ENCODE results near the gene ID3.
A peak's percentile ranks its signal among the peaks of the same experiment; 100 is the strongest.

ID3 gene, protein sequence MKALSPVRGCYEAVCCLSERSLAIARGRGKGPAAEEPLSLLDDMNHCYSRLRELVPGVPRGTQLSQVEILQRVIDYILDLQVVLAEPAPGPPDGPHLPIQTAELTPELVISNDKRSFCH

DNA sequence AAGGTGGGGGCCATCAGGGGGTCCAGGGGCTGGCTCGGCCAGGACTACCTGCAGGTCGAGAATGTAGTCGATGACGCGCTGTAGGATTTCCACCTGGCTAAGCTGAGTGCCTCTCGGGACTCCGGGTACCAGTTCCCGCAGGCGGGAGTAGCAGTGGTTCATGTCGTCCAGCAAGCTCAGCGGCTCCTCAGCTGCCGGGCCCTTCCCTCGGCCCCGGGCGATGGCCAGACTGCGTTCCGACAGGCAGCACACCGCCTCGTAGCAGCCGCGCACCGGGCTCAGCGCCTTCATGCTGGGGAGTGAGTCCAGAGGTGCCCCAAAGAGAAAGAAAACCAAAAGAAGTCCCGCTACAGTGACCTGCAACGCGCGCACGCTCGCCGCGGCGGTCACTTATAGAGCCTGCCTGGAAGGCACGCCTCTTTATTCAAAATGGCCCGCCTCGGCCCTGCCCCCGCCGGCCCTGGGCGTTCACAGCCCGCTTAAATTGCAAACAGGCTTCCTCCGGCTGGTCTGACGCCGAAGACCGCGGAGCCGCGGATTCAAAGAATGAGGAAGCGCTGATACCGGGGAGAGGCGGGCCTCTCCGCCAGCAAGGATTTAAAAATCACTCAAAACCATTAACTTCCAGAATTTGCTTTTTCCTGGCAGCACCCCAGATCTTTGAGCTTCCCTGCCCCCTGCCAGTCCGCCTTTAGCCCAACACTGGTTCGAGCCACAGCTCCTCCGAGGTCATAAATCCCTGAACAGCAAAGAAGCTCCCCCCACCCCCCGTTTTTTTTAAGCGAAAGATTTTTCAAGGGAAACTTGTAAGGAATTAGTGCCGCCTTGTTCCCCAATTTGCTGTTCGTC, at the start of gene ID3:
TSS of gene ID3 (minus strand) at position 366 of the 849 bp plus-strand sequence. CDS start at position 291, 75 bp downstream.
- peak in 1 of 2 experiments; percentile 2 for DNase-seq

DNA sequence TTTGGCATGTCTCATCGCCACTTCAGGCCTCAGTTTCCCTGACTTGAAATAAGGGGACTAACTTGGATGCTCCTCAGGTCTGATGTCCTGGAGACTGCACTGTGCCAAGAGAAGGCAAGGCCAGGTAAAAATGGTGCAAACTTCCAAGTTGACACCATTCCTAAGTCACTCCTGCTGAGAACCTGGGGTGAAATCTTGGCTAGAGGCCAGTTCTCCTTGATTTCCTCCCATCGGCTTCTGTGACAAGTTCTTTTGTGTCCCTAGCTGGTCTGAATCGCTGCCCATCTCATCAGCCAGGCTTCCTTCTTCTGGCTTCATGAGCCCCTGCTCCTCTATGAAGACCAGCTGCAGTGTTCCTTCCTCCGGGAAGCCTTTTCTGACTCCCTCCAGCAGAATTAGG, 48.6 kb upstream of the ID3 start:
- no peak for DNase-seq

DNA sequence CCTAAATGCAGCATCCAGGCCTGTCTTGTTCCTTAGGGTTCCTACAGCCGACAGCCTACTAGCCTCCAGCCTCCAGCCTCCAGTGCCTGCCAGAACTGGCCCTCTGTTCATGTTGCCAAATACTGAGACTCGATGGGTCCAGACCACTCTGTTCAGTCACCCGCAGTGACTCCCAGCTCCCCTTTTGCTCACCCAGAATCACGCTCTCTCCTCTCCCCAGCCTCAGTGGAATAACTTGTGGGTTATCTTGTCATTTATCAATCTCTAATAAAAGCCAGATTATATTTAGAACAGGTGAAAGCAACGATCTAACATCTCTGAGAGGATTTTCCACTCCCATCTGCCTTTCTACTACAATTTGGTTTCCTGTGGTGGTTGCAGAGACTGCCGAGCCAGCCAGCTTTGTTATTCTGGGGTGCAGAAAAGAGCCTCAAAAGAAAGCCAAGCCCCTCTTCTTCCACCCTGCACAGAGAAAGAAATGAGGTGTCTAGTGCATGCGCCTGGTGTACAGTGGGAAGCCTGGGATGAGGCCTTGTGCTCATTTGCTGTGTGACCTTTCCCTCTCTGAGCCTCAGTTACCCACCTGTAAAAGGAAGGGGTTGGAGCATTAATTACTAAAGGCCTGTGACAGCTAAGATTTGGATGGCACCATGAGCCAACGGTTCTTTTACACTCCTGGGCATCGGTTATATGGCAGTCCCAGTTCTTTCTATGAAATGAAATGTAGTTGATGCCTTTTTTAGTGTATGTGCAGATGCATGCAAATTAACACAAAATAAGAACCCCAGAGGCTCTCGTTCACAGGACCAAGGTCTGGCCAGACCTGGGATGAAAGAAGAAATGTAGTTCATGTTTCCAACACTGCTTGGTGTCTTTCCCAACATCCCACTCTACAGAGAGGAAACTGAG, 42.9 kb upstream of the ID3 start:
- no peak for DNase-seq

DNA sequence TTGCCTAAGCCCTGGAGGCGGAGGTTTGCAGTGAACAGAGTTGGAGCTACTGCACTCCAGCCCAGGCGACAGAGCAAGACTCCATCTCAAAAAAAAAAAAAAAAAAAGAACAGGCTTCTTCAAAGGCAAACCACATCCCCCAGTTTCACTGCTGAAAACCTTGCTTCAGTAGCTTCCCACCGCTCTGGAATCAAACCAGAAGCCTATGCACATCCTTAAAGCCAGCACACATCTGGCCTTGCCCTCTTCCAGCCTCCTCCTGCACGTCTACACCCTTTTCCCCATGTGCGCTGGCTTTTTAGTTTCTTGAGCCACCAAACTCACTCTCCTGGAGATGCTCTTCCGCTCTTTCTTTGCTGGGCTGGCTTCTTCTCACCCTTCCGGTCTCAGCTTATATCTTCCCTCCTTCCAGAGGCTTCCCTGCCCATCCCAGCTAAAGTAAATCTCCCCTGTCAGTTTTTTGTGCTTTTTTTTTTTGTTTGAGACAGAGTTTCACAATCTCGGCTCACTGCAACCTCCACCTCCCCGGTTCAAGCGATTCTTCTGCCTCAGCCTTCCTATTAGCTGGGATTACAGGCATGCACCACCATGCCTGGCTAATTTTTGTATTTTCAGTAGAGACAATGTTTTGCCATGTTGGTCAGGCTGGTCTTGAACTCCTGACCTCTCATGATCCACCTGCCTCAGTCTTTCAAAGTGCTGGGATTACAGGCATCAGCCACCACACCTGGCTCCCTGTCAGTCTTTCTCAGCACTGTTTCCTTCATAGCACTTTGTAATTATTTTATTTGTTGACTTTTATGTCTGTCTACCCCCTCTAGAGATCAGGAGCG, 42.0 kb upstream of the ID3 start:
- no peak for DNase-seq

DNA sequence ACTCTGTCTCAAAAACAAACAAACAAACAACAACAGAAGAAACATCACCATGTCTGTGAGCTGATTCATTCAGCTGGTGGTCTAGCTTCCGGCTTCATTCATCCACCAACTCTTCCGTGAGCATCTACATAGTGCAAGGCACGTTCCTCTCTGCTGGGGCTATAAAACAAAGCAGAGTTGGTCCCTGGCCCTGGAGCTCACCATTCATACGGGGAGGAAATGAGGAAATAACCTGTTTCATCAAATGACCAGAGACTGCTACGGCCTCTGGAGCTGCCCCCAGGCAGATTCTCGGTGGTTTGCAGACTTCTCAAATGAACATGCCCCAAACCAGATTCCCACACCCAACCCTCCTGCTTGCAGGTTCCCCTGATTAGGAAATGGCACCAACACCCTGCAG, 41.0 kb upstream of the ID3 start:
- DNase-seq = no peak

DNA sequence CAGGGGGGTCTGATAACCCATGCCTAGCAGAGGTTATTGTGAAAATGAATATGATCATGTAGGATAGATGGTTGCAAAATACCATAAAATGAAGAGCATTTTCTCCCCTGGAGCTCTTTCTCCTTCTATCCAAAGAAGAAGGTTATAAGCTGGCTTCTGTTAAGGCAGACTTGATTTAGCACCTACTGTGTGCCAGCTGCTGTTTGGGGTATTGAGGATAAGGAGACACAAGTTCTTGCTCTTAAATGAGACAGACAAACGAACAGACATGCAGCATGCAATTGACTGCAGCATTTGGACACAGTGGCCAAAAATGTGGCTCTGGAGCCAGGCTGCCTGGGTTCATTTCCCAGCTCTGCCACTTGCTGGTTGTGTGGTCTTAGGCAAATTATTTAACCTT, 39.8 kb upstream of the ID3 start:
- no peak for DNase-seq

DNA sequence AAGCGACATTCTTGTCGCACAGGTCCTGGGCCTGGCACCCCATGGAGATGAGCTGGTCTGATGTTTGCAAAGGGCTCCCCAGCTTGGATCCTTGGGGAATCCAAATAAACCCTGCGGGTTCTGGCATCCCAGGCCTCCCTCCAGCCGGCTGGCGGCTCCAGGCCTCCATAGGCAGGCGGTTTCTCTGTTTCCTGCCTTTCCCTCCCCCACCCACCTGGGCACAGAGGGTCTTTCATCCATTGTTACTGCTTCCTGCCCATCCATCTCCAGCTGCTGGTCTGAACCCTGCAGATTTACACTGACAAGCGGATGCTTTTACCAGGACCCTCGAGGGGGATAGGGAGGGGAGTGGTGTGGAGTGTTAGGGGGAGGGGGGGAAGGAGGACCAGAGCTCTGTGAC, 39.1 kb upstream of the ID3 start:
- no peak for DNase-seq

DNA sequence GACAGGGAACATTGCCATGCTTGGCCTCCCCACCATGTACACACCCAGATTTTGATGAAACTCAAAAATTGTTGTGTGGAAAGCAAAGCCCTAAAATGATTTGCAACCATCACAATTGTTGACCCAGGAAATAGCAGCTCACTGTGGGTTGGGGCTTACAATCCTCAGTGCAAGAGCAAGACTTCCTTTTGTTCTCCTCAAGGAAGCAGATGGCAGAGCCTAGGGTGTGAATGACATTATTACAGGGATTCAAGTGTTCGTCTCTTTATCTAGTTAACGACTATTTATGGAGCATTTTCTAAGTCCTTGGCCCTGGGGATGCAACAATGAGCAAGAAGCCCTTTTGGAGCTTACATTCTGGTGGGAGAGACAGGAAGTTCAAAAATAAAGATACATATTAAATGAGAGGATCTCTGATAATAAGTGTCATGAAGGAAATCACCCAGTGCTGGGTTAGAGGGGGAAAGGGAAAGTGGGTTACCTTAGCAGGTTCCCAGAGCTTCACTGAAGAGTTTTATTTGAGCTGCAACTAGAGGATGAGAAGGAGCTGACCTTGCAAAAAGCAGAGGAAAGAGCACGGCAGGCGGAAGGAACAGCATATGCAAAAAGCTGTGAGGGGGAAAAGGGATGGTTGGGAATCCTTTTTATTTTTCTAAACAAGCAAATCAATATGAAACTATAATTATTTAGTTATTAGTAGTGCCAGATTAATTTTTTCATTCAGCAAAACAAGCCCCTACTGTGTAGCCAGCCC, 38.5 kb upstream of the ID3 start:
- no peak for DNase-seq

DNA sequence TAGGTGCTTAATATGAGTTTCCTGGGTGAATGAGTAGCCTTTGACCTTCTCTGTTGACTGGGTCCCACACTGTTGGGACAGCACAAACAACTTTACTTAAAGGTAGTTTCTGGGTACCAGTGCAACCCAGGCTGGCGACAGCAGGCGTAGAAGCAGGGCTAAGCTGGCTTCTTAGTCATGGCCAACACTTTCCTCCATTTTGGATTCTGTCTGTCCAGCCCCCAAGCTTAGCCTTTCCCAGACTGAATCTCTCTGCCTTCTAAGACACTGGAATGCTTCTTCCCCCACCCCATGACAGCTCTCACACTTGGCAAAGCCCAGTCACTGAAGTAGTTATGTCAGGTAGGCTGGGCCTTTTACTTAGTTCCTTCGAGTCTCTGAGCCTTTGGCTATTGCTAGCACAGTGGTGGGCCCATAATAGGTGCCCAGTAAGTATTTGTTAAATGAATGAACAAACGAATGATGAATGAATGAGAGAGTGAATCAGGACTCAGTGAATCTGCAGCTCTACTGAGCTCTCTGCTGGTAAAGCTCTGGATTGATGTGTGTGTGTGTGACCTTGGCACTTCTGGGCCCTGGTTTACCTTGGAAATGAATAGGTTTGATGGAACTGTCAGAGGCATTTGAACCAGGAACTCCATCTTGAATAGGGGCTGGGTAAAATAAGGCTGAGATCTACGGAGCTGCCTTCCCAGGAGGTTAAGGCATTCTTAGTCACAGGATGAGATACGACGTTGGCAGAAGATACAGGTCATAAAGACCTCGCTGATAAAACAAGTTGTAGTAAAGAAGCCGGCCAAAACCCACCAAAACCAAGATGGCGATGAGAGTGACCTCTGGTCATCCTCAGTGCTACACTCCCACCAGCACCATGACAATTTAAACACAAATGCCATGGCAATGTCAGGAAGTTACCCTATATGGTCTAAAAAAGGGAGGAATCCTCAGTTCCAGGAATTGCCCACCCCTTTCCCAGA, 37.4 kb upstream of the ID3 start:
- DNase-seq = no peak

DNA sequence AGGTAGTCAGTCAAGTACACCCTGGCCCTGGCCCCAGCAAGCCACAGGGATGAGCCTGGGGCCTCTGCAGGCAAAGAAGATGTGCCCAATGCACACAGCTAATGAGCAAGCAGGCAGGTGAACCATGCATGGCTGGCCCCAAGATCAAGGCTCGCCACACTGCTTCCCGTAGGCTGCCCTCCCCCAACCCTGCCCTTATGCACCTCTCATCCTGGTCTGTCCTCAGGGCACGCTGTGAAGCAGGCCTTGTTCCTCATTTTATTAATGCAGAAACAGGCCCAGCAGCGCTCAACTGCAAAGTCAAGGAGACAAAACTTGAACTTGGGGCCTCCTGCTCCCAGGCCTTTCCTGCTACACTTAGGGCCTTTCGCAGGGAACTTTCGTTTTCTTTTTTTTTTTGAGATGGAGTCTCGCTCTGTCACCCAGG, 35.6 kb upstream of the ID3 start:
- DNase-seq = no peak

DNA sequence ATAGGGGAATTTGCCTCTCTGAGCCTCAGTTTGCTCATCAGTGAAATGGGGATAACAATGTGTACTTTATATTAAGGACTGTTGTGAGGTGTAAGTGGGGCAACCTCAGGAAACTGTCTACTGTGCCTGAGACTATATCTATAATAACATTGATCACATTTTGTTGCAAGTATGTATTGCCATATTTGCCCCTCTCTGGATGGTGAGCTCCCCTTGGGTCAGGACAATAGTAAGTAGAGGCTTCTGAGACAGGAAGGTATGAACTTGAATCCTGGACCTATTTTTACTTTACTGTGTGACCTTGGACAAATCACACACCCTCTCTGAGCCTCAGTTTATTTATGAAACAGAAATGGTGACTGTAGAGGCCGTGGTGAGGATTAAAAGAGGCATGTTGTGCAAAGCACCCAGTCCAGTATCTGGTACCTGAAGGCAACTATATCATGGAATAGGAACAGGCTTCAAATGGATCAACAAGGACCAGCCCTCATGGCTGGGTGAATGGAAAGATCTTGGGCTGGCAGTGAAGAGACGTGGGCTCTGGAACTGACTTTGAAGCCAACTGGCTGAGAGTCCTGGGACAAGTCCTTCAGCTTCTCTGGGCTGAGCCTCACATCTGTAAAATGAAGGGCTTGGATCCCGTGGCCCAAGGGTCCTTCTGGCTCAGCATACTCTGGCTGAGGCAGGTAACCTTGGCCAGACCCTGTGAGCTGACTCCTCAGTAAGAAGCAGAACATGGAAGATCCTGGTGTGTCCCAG, 35.0 kb upstream of the ID3 start:
- DNase-seq = no peak

DNA sequence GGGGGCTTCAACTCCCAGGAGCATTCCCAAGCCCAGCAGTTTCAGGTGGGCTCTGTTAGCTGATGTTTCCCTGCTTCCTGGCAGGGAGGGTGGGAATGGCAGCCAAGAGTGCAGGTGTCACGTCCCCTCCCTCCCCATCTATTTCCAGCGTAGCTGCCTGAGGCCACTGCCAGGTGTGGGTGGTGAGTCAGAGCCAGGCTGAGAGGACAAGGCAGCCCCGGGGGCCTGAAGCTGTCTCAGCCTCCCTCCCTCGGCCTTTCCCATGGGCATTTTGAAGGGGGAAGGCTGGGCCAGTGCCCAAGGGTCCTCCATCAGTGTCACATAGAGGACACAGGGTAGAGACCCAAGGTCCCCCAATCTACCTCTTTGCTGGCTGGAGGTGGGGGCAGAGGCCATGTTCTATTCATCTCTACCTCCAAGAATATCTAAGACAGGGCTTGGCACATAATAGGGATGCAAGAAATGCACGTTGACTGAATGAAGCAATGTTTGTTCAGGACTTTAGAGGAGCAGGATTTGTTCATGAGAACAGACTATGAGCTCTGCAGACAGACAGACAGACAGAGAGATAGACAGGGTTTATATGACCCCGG, 34.4 kb upstream of the ID3 start:
- DNase-seq = no peak

DNA sequence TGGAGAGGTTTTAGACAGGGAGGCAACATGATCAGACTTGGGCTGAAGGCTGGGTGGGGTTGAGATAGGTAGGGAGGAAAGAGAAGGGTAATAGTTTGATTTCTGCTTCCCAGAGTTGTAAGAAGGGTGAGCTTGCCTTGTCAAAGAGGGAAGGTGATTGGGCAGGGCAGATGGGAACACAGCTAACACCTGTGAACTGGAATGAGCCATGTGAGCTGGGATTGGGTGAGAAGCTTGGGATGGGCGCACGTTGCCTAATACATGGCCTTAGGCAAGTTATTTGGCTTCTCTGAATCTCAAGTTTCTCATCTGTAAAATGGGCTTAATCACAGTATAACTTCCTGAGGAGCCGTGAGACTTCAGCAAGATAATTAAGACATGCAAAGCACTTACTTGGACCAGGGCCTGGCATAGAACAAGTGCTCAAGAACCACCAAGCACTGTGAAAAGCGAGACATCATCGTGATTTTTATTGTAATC, 33.8 kb upstream of the ID3 start:
- no peak for DNase-seq

DNA sequence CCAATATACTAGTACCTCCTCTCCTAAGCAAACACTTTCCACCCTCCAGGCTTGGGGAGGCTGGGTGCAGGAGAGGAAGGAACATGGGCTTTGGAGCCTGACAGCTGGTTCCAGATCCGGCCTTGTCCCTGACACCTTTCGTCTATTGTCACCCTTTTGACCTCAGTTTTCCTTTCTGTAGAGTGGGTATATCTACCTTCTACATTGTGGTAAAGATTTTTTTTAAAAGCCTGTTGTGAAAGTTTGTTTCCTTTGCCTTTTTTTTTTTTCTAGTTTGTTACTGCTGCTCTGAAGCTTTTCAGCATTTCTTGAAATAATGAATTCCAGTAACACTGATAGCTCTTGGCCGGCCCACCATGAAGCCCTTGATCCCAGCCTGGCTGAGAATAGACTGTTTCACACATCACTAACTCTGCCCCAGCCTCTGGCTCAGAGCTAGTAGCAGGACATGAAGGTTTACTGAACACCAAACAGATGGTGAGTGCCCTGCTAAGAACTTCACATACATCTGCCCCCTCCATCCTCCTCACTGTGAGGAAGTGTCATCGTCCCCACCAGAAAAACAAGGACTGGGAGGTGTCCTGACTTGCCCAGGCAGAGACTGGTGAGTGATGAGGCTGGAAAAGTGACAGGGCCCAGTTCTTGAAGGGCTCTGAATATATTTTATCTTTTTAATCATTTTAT, 33.0 kb upstream of the ID3 start:
- no peak for DNase-seq

DNA sequence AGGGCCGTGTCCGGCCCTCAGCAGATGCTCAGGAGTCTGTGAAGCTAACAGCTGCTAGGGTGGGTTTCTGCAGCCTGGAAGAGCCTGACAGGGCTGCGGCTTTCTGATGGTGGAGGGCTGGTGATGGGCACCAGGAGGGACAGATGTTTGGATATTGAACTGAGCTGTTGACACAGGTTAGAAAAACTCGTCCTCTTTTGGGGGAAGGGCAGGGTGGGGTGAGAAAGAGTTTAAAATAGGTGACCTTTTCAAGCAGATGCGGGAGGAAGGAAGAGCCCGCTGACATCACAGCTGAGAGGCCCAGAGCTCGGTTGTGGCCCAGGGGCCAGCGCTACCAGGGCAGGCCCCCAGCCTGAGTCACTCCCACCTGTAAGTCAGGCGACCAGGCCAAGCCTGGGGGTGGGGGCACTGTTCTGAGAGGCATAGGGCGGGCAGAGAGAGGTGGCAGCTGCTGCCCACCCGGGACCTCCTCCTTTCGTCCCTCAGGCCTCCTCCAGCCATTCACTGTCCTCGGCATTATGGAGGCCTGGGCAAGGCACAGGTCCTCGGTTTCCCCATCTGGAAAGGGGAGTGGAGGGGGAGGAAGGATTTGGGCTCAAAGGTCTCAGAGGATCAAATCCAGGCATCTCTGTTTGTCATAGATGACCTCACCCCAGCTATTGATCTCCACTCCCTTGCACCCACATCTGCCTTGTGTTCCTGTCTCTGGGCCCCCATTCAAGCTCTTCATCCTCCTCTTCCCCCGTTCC, 32.3 kb upstream of the ID3 start:
- DNase-seq = no peak

DNA sequence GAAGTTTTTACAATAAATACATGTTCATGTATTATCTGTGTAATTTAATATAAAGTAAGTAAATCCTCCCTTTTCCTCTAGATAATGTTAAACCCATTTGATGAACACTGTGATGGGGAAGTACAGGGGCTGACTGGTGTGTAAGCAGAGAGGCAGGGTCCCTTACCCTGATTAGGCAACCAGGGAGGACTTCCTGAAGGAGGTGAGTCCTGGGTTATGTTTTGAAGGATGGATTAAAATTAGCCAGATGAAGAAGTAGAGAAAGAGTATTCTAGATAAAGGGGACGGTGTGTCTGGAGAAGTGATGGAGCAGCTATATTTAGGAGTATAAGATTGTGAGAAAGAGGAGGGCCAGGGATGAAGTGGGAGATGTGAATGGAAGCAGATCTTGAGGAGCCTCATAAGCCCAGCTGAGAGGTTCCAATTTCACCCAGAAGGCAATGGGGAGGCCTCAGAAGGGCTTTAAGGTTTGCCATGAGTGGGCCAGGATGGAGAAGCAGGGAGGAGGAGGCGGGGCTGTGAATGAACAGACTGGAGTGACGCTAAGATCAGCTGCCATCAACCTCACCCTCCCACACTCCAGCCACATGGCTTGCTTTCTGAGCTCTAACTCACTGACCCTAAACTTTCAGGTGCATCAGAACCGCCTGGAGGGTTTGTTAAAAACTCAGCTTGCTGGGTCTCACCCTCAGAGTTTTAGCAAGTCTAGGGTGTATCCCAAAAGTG, 30.9 kb upstream of the ID3 start:
- no peak for DNase-seq

DNA sequence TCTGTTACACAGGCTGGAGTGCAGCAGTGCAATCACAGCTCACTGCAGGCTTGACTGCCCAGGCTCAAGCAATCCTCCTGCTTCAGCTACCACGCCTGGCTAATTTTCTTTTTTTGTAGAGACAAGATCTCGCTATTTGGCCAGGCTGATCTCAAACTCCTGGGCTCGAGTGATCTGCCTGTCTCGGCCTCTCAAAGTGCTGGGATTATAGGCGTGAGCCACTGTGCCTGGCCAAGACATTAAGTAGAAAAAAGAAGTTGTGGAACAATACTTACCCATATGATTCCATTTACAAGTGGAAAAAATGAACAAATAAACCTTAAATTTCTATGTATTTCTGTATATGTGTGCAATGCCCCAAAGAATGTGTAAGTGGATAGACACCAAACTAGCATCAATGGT, 30.3 kb upstream of the ID3 start:
- DNase-seq = no peak

All from cerebellar nuclear complex (tissue), 1 donor.